Measurements from ENCODE around the gene CAMK2A.

- TF ChIP-seq CTCF (IDR thresholded peaks at IDR 0.05) = no peak
- TF ChIP-seq POLR2A (IDR thresholded peaks at IDR 0.05) = no peak
- TF ChIP-seq POLR2AphosphoS5 (IDR thresholded peaks at IDR 0.05) = no peak
Observed at GRCh38 chr5:150321211-150321610, 31.6 kb upstream of the CAMK2A start.
